ENCODE results near the gene UCK2. TPM values are rescaled to one million over a fixed set of nuclear protein-coding genes. Genes with fewer than 3 reads are reported as not detected.

UCK2 gene
- total RNA-seq, 1 donor: 74.2 TPM

GRCh38 chr1:165862448-165862847 is 35.0 kb downstream of the UCK2 start:
- no peak overlapping the region for H3K27ac ChIP-seq (ENCODE audit: low read depth, low read length)
- H3K9me3 ChIP-seq (ENCODE audit: low read depth, low read length): no peaks in the 10 kb centered on the region
- H3K27me3 ChIP-seq (ENCODE audit: insufficient read depth, low read length): no peaks in the 10 kb centered on the region
- no peaks in the 10 kb centered on the region for H3K36me3 ChIP-seq (ENCODE audit: insufficient read depth, low read length)
- H3K79me2 ChIP-seq (ENCODE audit: insufficient read depth, low read length): peaks cover 95% of the 10 kb centered on the region
- H3K4me1 ChIP-seq (ENCODE audit: insufficient read depth, low read length): peaks cover 1% of the 10 kb centered on the region
- no peak for DNase-seq (ENCODE audit: insufficient read length, low spot score, missing footprints)
- H4K20me1 ChIP-seq (ENCODE audit: insufficient read depth, low read length): peaks cover 31% of the 10 kb centered on the region
- no peak overlapping the region for H3K4me3 ChIP-seq (ENCODE audit: insufficient read depth, low read length)
- H3K4me2 ChIP-seq (ENCODE audit: insufficient read depth, low read length): no peak overlapping the region
- no peak overlapping the region for H2AFZ ChIP-seq (ENCODE audit: low read length)
- TF ChIP-seq CTCF (IDR thresholded peaks at IDR 0.05; ENCODE audit: extremely low read depth, low read depth, low read length): no peak

- Histone ChIP-seq H2AFZ (ENCODE audit: low read length) (no peak overlapping the region), H3K4me3 (ENCODE audit: insufficient read depth, low read length) (no peak overlapping the region), H3K27ac (ENCODE audit: low read depth, low read length) (no peak overlapping the region), H3K4me2 (ENCODE audit: insufficient read depth, low read length) (no peak overlapping the region), H3K4me1 (ENCODE audit: insufficient read depth, low read length) (no peaks in the 10 kb centered on the region), H4K20me1 (ENCODE audit: insufficient read depth, low read length) (peaks cover 22% of the 10 kb centered on the region), H3K79me2 (ENCODE audit: insufficient read depth, low read length) (peaks cover 95% of the 10 kb centered on the region), H3K9me3 (ENCODE audit: low read depth, low read length) (no peaks in the 10 kb centered on the region), H3K36me3 (ENCODE audit: insufficient read depth, low read length) (no peaks in the 10 kb centered on the region), H3K27me3 (ENCODE audit: insufficient read depth, low read length) (no peaks in the 10 kb centered on the region)
- TF ChIP-seq CTCF (IDR thresholded peaks at IDR 0.05; ENCODE audit: extremely low read depth, low read depth, low read length): no peak
- DNase-seq (ENCODE audit: insufficient read length, low spot score, missing footprints): no peak
Measured at GRCh38 chr1:165863346-165863745, 35.9 kb downstream of the UCK2 start.

- H4K20me1 ChIP-seq (ENCODE audit: insufficient read depth, low read length): peaks cover 14% of the 10 kb centered on the region
- no peak overlapping the region for H3K27ac ChIP-seq (ENCODE audit: low read depth, low read length)
- H3K4me1 ChIP-seq (ENCODE audit: insufficient read depth, low read length): no peaks in the 10 kb centered on the region
- no peak for TF ChIP-seq CTCF (IDR thresholded peaks at IDR 0.05; ENCODE audit: extremely low read depth, low read depth, low read length)
- no peak overlapping the region for H3K4me3 ChIP-seq (ENCODE audit: insufficient read depth, low read length)
- H3K79me2 ChIP-seq (ENCODE audit: insufficient read depth, low read length): peaks cover 92% of the 10 kb centered on the region
- DNase-seq (ENCODE audit: insufficient read length, low spot score, missing footprints): no peak
- no peaks in the 10 kb centered on the region for H3K9me3 ChIP-seq (ENCODE audit: low read depth, low read length)
- no peaks in the 10 kb centered on the region for H3K36me3 ChIP-seq (ENCODE audit: insufficient read depth, low read length)
- no peaks in the 10 kb centered on the region for H3K27me3 ChIP-seq (ENCODE audit: insufficient read depth, low read length)
- H3K4me2 ChIP-seq (ENCODE audit: insufficient read depth, low read length): no peak overlapping the region
- H2AFZ ChIP-seq (ENCODE audit: low read length): no peak overlapping the region
Measured at GRCh38 chr1:165865633-165866340, 38.4 kb downstream of the UCK2 start.

GRCh38 chr1:165869343-165869742 is 41.9 kb downstream of the UCK2 start:
- H4K20me1 ChIP-seq (ENCODE audit: insufficient read depth, low read length): peaks cover 18% of the 10 kb centered on the region
- H3K4me2 ChIP-seq (ENCODE audit: insufficient read depth, low read length): no peak overlapping the region
- no peak for DNase-seq (ENCODE audit: insufficient read length, low spot score, missing footprints)
- no peaks in the 10 kb centered on the region for H3K36me3 ChIP-seq (ENCODE audit: insufficient read depth, low read length)
- H3K27me3 ChIP-seq (ENCODE audit: insufficient read depth, low read length): no peaks in the 10 kb centered on the region
- H3K27ac ChIP-seq (ENCODE audit: low read depth, low read length): no peak overlapping the region
- H3K79me2 ChIP-seq (ENCODE audit: insufficient read depth, low read length): peaks cover 96% of the 10 kb centered on the region
- TF ChIP-seq CTCF (IDR thresholded peaks at IDR 0.05; ENCODE audit: extremely low read depth, low read depth, low read length): peak; percentile 29
- H3K4me1 ChIP-seq (ENCODE audit: insufficient read depth, low read length): peaks cover 3% of the 10 kb centered on the region
- no peak overlapping the region for H2AFZ ChIP-seq (ENCODE audit: low read length)
- H3K9me3 ChIP-seq (ENCODE audit: low read depth, low read length): no peaks in the 10 kb centered on the region
- no peak overlapping the region for H3K4me3 ChIP-seq (ENCODE audit: insufficient read depth, low read length)

Data from osteoblast (primary cell).